Naive thymus-derived CD4-positive, alpha-beta T cell (primary cell): ENCODE measurements around the gene GRAMD1A. TPM values are rescaled to one million over a fixed set of nuclear protein-coding genes. Genes with fewer than 3 reads are reported as not detected.

Experiments
- ATAC-seq: fragments of 150-1000 bp; cut with Tn5 transposase; 2 replicates; pipeline ENCODE4 v1.10.0; 2021; ENCODE audit warnings: mild to moderate bottlenecking, moderate library complexity
- CTCF ChIA-PET: fragments of 350-600 bp; sonication (Branson Sonifier 250); formaldehyde crosslinking; loops from one replicate; lab custom pipeline; 2021; ENCODE audit warnings: antibody characterized with exemption; lab: Charles Lee
- POLR2A ChIA-PET: fragments of 350-600 bp; sonication (Branson Sonifier 250); formaldehyde crosslinking; loops from one replicate; lab custom pipeline; 2021; ENCODE audit warnings: antibody characterized with exemption, inconsistent platforms; lab: Charles Lee
- DNase-seq, 9 donors: peaks; one replicate each; pipeline versions ENCODE4 v3.0.0 to v3.0.0-alpha.2; 2020 to 2022; ENCODE audit warnings: mixed read lengths in 1 of 9
- H3K27ac ChIP-seq: one replicate; pipeline ENCODE4 v1.7.0; 2013; ENCODE audit warnings: mild to moderate bottlenecking, low read depth, low read length, moderate library complexity
- H3K27me3 ChIP-seq, 2 donors: one replicate each; pipeline ENCODE4 v1.7.0; 2013; ENCODE audit warnings: low read length in 2 of 2, mild to moderate bottlenecking in 2 of 2, moderate library complexity in 2 of 2; ENCODE audit not compliant: control insufficient read depth in 2 of 2, insufficient read depth in 2 of 2
- H3K36me3 ChIP-seq, 3 experiments: 1 replicate in 2 of 3; 2 replicates in 1 of 3; pipeline ENCODE4 v1.7.0; 2013; ENCODE audit warnings: low read length in 3 of 3, mild to moderate bottlenecking in 3 of 3, moderate library complexity in 1 of 3; ENCODE audit not compliant: insufficient read depth in 3 of 3, control insufficient read depth in 2 of 3
- H3K4me1 ChIP-seq, 2 donors: one replicate each; pipeline ENCODE4 v1.7.0; 2013; ENCODE audit warnings: low read length in 2 of 2, mild to moderate bottlenecking in 2 of 2, moderate library complexity in 1 of 2; ENCODE audit not compliant: control insufficient read depth in 2 of 2, insufficient read depth in 2 of 2
- H3K4me3 ChIP-seq: 2 replicates; pipeline ENCODE4 v1.7.0; 2013; ENCODE audit warnings: mild to moderate bottlenecking, low read length
- H3K9me3 ChIP-seq, 3 experiments: 1 replicate in 2 of 3; 2 replicates in 1 of 3; pipeline ENCODE4 v1.7.0; 2013; ENCODE audit warnings: low read length in 3 of 3; ENCODE audit not compliant: control insufficient read depth in 2 of 3
- H3K27ac Mint-ChIP-seq, 9 donors: one replicate each; pipeline ENCODE4 v1.8.0; 2020 to 2022; ENCODE audit warnings: mixed read lengths in 9 of 9, mild to moderate bottlenecking in 8 of 9, moderate library complexity in 5 of 9, inconsistent platforms in 2 of 9
- H3K27me3 Mint-ChIP-seq, 5 donors: one replicate each; pipeline ENCODE4 v1.8.0; 2021 to 2022; ENCODE audit warnings: mixed read lengths in 5 of 5, mild to moderate bottlenecking in 1 of 5
- H3K36me3 Mint-ChIP-seq, 5 donors: one replicate each; pipeline ENCODE4 v1.8.0; 2020 to 2022; ENCODE audit warnings: mixed read lengths in 5 of 5, mild to moderate bottlenecking in 3 of 5, inconsistent platforms in 1 of 5
- H3K4me1 Mint-ChIP-seq, 7 donors: one replicate each; pipeline ENCODE4 v1.8.0; 2020 to 2022; ENCODE audit warnings: mixed read lengths in 7 of 7, mild to moderate bottlenecking in 3 of 7, inconsistent platforms in 1 of 7
- H3K4me3 Mint-ChIP-seq, 10 donors: one replicate each; pipeline ENCODE4 v1.8.0; 2020 to 2022; ENCODE audit warnings: mild to moderate bottlenecking in 10 of 10, mixed read lengths in 10 of 10, moderate library complexity in 6 of 10, inconsistent platforms in 2 of 10
- H3K9me3 Mint-ChIP-seq, 11 donors: one replicate each; pipeline ENCODE4 v1.8.0; 2020 to 2022; ENCODE audit warnings: mixed read lengths in 11 of 11, mild to moderate bottlenecking in 4 of 11, inconsistent platforms in 1 of 11, moderate library complexity in 1 of 11
- intact Hi-C, 2 donors: fragments of 100-400 bp; cut with micrococcal nuclease; formaldehyde crosslinking; loops; one replicate each; pipeline ENCODE4 v1.15.1; 2023
- polyA plus RNA-seq, 2 donors: library from polyadenylated mRNA; unstranded; fragments of 300-500 nt; fragmentation: Illumina TruSeq; gene quantifications; one replicate each; pipeline ENCODE4 v1.2.3, GENCODE V29; 2021
- total RNA-seq, 6 experiments: library from RNA in 5 of 6; stranded (reverse) in 5 of 6; gene quantifications; 1 replicate in 5 of 6; 2 replicates in 1 of 6; pipeline ENCODE4 v1.2.3 and lab custom pipeline; 2021 to 2026

The GRAMD1A gene
- total and polyA plus RNA-seq, 7 experiments from 2014 or later, result 33.6 to 286 (median 167) TPM

GRCh38 chr19:35021016-35021415 is 20.9 kb downstream of the GRAMD1A start:
- Histone ChIP-seq H3K9me3 (no peaks in the 10 kb centered on the region), H3K4me3 (no peak overlapping the region), H3K4me1 (peaks cover 0 to 3% of the 10 kb centered on the region in 2 donors), H3K27me3 (no peaks in the 10 kb centered on the region), H3K27ac (no peak overlapping the region), H3K36me3 (peaks cover 21 to 97% (median 60%) of the 10 kb centered on the region in 3 experiments)
- ATAC-seq, result no peak
- DNase-seq, result no peak
- ChIA-PET POLR2A (interaction anchor here (0.6 to 1.5 kb wide), 4 partner anchors 21 to 139 kb away, joined by 3 to 4 read pairs (median 3); no protein-coding TSS in a partner anchor), CTCF (no interaction called here)
- Mint-ChIP-seq H3K4me1 (peaks cover 0 to 20% (median 16%) of the 10 kb centered on the region in 7 donors), H3K9me3 (peaks cover 0 to 4% (median 0%) of the 10 kb centered on the region in 11 donors), H3K36me3 (peaks cover 5 to 41% (median 25%) of the 10 kb centered on the region in 5 donors), H3K4me3 (no peak overlapping the region), H3K27ac (peak overlapping the region; percentile 7 to 95 (median 74)), H3K27me3 (no peaks in the 10 kb centered on the region)
- intact Hi-C loops, result no loop called here

DNA sequence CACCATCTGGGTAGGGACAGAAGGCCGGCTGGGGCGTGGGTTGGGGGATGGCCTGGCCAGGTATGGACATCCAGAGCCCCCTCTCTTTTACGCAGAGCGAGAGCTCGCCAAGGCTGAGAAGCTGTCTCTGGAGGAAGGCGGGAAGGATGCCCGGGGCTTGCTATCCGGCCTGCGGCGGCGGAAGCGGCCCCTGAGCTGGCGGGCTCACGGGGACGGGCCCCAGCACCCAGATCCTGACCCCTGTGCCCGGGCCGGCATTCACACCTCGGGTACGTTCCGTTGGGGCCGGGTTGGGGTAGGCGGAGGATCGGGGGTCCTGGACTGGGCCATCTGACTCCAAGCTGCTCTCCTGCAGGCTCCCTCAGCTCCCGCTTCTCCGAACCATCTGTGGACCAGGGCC is 21.5 kb downstream of the GRAMD1A start:
- Mint-ChIP-seq H3K27me3 (no peaks in the 10 kb centered on the region), H3K4me1 (peaks cover 0 to 18% (median 12%) of the 10 kb centered on the region in 7 donors), H3K27ac (peak overlapping the region in 1 of 9 donors; percentile 69), H3K36me3 (peaks cover 5 to 40% (median 25%) of the 10 kb centered on the region in 5 donors), H3K9me3 (peaks cover 0 to 4% (median 0%) of the 10 kb centered on the region in 11 donors), H3K4me3 (no peak overlapping the region)
- peaks cover 21 to 99% (median 59%) of the 10 kb centered on the region in 3 experiments for H3K36me3 ChIP-seq
- no peaks in the 10 kb centered on the region for H3K27me3 ChIP-seq
- ChIA-PET CTCF (no interaction called here), POLR2A (interaction anchor here (0.6 to 1.5 kb wide), 4 partner anchors 13 to 95 kb away, joined by 3 to 4 read pairs (median 3); no protein-coding TSS in a partner anchor)
- intact Hi-C loops, result no loop called here
- ATAC-seq (no peak), DNase-seq (no peak)
- H3K27ac ChIP-seq, result peak overlapping the region; percentile 5
- H3K4me1 ChIP-seq, result no peaks in the 10 kb centered on the region
- no peak overlapping the region for H3K4me3 ChIP-seq
- no peaks in the 10 kb centered on the region for H3K9me3 ChIP-seq

- intact Hi-C loops, result no loop called here
- Mint-ChIP-seq H3K4me1 (peaks cover 0 to 13% (median 8%) of the 10 kb centered on the region in 7 donors), H3K9me3 (peaks cover 0 to 4% (median 0%) of the 10 kb centered on the region in 11 donors), H3K4me3 (no peak overlapping the region), H3K36me3 (peaks cover 5 to 41% (median 21%) of the 10 kb centered on the region in 5 donors), H3K27ac (peak overlapping the region in 2 of 9 donors; percentile 36 to 44), H3K27me3 (no peaks in the 10 kb centered on the region)
- Histone ChIP-seq H3K27me3 (no peaks in the 10 kb centered on the region), H3K9me3 (no peaks in the 10 kb centered on the region), H3K36me3 (peaks cover 14 to 99% (median 52%) of the 10 kb centered on the region in 3 experiments), H3K4me1 (no peaks in the 10 kb centered on the region), H3K4me3 (no peak overlapping the region), H3K27ac (no peak overlapping the region)
- no peak for DNase-seq
- ChIA-PET POLR2A (interaction anchor here (0.8 to 1.5 kb wide), 3 partner anchors 8 to 38 kb away, joined by 3 to 4 read pairs (median 3); no protein-coding TSS in a partner anchor), CTCF (no interaction called here)
- ATAC-seq, result no peak
These were observed 22.3 kb downstream of the GRAMD1A start for GRCh38 chr19:35022460-35022859.

- Mint-ChIP-seq H3K27me3 (no peaks in the 10 kb centered on the region), H3K4me3 (no peak overlapping the region), H3K4me1 (peaks cover 0 to 7% (median 6%) of the 10 kb centered on the region in 7 donors), H3K9me3 (peaks cover 0 to 2% (median 0%) of the 10 kb centered on the region in 11 donors), H3K36me3 (peaks cover 5 to 35% (median 18%) of the 10 kb centered on the region in 5 donors), H3K27ac (no peak overlapping the region)
- ATAC-seq, result no peak
- H3K27ac ChIP-seq, result no peak overlapping the region
- no peaks in the 10 kb centered on the region for H3K27me3 ChIP-seq
- no peak for DNase-seq
- peaks cover 13 to 99% (median 47%) of the 10 kb centered on the region in 3 experiments for H3K36me3 ChIP-seq
- H3K9me3 ChIP-seq, result no peaks in the 10 kb centered on the region
- POLR2A ChIA-PET, result interaction anchor here (0.9 kb wide), 1 partner anchor 9 kb away, joined by 3 read pairs; no protein-coding TSS in a partner anchor
- no peaks in the 10 kb centered on the region for H3K4me1 ChIP-seq
- H3K4me3 ChIP-seq, result no peak overlapping the region
- CTCF ChIA-PET, result interaction anchor here (0.7 kb wide), 1 partner anchor 83 kb away, joined by 3 read pairs; no protein-coding TSS in a partner anchor
- intact Hi-C loops, result no loop called here
These were observed 23.3 kb downstream of the GRAMD1A start for GRCh38 chr19:35023428-35023827.

DNA sequence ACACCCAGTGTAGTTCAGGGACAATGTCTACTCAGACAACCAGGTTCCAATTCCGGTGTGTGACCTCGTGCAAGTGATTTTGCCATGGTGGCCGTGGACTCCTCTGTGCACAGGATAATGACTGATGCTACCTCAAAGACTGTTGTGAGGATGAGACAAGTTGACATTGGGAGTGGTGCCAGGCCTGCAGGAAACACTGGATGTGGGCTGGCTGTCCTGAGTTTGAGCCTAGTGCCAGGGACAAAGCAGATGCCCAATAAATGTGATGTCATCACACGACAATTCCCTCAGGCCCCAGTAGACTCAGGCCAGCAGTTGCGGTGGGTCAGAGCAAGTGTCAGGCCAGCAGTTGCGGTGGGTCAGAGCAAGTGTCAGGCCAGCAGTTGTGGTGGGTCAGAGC is 24.0 kb downstream of the GRAMD1A start:
- Histone ChIP-seq H3K4me3 (no peak overlapping the region), H3K27me3 (no peaks in the 10 kb centered on the region), H3K27ac (no peak overlapping the region), H3K4me1 (no peaks in the 10 kb centered on the region), H3K9me3 (no peaks in the 10 kb centered on the region), H3K36me3 (peaks cover 13 to 93% (median 41%) of the 10 kb centered on the region in 3 experiments)
- peaks cover 0 to 9% (median 5%) of the 10 kb centered on the region in 7 donors for H3K4me1 Mint-ChIP-seq
- peak overlapping the region in 4 of 9 donors; percentile 51 to 86 (median 58) for H3K27ac Mint-ChIP-seq
- POLR2A ChIA-PET, result no interaction called here
- H3K4me3 Mint-ChIP-seq, result no peak overlapping the region
- CTCF ChIA-PET, result no interaction called here
- DNase-seq, result no peak
- intact Hi-C loops, result no loop called here
- no peak for ATAC-seq
- H3K9me3 Mint-ChIP-seq, result peaks cover 0 to 2% (median 0%) of the 10 kb centered on the region in 11 donors
- no peaks in the 10 kb centered on the region for H3K27me3 Mint-ChIP-seq
- peaks cover 5 to 35% (median 18%) of the 10 kb centered on the region in 5 donors for H3K36me3 Mint-ChIP-seq

- Histone ChIP-seq H3K4me3 (no peak overlapping the region), H3K4me1 (peaks cover 0 to 4% of the 10 kb centered on the region in 2 donors), H3K27ac (no peak overlapping the region), H3K27me3 (no peaks in the 10 kb centered on the region), H3K9me3 (no peaks in the 10 kb centered on the region), H3K36me3 (peaks cover 2 to 74% (median 26%) of the 10 kb centered on the region in 3 experiments)
- intact Hi-C loops, result no loop called here
- Mint-ChIP-seq H3K4me3 (no peak overlapping the region), H3K27me3 (peaks cover 0 to 6% (median under 1%) of the 10 kb centered on the region in 5 donors), H3K36me3 (peaks cover 0 to 21% (median 8%) of the 10 kb centered on the region in 5 donors), H3K27ac (peak overlapping the region in 2 of 9 donors; percentile 19 to 55), H3K9me3 (no peaks in the 10 kb centered on the region), H3K4me1 (peaks cover 0 to 5% (median 4%) of the 10 kb centered on the region in 7 donors)
- DNase-seq, result no peak
- ChIA-PET CTCF (interaction anchor here (1.2 kb wide), 1 partner anchor 13 kb away, joined by 5 read pairs; no protein-coding TSS in a partner anchor), POLR2A (interaction anchor here (0.8 to 3.4 kb wide), 4 partner anchors 9 to 44 kb away, joined by 3 to 15 read pairs (median 3); no protein-coding TSS in a partner anchor)
- ATAC-seq, result no peak
These were observed 25.8 kb downstream of the GRAMD1A start for GRCh38 chr19:35025969-35026368.
